HG03060 (cell line): ENCODE results near the gene MANF.
"Not testable (repeated sequence)": the region's sequence is repeated elsewhere in the genome, so short reads cannot be mapped to it uniquely, and the experiment has no call there.

ENCODE experiments used
- ATAC-seq: cut with Tn5 transposase; IDR thresholded peaks from one replicate; pipeline ENCODE4 v1.9.1; 2021; ENCODE audit warnings: low read depth, moderate number of reproducible peaks; ENCODE audit not compliant: unreplicated experiment

MANF gene

GRCh38 chr3:51384726-51385473, at the start of gene MANF:
MANF (plus strand) TSS chr3:51385291; CDS start chr3:51385343, 52 bp downstream.
- peak; percentile 75 for ATAC-seq

DNA sequence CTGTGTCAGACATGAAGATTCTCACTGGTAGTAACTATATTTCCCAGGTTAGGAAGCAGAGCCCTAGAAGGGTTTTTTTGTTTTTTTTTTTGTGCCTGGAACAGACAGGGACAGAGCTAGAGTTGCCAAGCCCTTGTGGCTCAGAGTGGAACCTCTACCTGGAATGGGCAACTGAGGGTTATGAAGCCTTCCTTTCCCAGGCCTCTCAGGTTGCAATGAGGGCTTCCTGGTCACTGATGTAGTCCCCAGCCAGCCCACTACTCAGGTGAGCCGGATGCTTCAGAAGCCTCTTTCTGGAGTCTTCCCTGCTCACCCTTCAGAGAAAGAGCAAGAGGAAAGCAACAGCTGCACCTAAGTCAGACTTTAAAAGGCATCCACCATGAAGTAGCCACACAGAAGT, 48.8 kb upstream of the MANF start:
- ATAC-seq, result no peak

- no peak for ATAC-seq
Observed at GRCh38 chr3:51337666-51338065, 47.4 kb upstream of the MANF start.

DNA sequence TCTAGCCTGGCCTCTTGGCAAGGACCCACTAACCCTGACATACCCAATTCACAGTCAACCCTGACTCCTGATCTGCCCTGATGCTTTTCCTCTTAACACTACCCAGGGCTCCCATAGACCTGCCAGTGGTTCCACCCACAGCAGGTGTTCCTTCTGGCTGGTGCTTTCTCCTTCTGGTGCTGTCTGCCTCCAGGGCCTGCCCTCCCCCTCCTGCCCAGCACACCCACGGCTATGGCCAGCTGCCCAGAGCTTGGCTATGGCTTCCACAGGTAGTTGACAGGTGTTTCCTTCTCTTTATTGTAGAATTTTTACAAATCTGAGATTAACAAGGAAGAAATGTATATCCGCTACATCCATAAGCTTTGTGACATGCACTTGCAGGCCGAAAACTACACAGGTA, 46.5 kb upstream of the MANF start:
- ATAC-seq, result no peak

DNA sequence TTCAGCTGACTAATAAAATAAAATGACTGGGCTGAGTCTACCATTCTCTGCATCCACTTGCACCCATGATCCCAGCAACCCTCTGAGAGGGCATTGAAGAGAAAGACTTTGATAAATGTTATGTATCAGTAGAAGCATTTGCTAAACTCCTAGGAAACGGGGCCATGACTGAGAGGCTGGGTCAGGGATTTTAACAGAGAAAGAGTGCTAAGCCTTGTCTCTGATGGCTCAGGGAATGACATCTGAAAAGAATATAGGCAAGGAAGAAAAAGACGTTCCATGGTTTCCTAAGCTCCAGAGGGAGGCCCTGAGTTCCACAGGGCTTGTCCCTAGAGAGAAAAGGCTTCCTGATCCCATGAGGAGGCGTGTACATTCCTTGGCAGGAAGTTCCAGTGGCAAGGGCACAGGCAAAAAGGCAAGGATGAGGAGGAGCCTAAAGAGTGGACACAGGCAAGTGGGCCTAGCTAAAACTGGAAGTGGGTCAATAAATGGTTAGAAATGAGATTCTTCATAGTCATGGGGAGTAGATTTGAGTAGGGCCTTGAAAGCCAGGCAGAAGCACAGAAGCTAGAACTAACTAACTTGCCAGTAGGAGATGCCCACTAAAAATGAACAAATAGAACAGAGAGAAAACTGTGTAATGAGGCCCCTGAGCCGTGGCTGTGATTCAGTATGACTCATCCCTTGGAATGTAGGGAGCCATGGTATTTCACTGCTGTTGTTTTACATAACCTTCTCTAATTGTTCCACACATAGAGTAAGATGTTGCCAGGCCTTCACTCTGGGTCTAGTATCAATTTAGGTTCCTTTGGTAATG, 44.9 kb upstream of the MANF start:
- no peak for ATAC-seq

DNA sequence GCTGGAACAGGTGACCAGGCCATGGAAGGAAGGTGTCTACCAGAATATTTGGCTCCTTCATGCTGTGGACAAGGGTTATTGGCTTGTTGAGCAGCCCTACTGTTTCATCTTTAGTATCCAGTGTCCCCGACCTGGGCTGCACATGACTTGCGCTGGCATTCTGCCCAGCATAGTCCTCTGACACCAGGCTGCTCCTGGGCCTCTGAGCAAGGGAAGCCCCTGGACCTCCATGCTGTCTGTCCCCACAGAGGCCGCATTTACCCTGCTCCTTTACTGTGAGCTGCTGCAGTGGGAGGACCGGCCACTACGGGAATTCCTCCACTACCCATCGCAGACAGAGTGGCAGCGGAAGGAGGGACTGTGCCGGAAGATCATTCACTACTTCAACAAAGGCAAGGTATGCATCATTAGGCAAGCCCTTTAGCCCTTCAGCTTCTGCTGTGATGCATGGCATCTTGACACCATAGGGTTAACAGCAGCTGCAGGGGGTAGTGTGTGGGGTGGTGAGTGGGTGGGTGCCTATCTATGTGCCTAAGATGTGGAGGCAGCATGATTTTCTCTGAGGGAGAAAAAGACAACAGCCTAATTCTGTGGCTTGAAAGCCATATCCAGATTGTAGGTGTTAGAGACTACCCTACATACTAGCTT, 44.0 kb upstream of the MANF start:
- no peak for ATAC-seq

GRCh38 chr3:51343918-51344687, 41.0 kb upstream of the MANF start:
- ATAC-seq, result no peak

DNA sequence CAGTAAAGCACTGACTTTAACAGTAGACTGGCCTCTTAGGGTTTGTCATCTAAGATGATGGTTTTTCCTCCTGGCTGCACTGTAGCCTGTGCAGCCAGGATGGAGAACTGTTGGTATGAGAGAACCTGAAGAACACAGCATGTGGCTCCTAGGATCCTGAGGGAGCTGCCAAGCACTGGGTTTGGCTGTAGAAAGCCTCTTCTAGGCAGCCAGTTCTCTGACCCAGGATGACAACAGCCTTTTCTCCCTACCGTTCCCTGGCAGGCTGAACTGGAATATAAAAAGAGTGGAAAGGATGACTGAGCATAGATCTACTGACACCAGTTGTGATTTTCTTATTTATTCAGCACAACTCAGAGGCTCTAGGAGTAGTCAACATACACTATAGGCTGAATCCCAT, 34.3 kb upstream of the MANF start:
- ATAC-seq, result no peak

DNA sequence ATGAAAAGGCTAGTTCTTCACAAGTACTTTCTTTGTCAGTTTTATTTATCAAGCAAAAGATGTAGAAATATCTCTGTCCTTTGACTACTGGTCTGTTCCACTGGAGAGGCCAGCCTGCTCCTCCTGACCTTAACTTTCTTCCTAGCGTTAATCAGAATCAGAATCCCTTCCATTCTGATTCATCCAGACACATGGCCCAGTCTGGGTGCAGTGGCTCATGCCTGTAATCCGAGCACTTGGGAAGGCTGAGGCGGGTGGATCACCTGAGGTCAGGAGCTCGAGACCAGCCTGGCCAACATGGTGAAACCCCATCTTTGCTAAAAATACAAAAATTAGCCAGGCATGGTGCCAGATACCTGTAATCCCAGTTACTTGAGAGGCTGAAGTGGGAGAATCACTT, 32.0 kb upstream of the MANF start:
- ATAC-seq, result no peak

- ATAC-seq, result no peak
Observed at GRCh38 chr3:51353691-51354090, 31.4 kb upstream of the MANF start.

DNA sequence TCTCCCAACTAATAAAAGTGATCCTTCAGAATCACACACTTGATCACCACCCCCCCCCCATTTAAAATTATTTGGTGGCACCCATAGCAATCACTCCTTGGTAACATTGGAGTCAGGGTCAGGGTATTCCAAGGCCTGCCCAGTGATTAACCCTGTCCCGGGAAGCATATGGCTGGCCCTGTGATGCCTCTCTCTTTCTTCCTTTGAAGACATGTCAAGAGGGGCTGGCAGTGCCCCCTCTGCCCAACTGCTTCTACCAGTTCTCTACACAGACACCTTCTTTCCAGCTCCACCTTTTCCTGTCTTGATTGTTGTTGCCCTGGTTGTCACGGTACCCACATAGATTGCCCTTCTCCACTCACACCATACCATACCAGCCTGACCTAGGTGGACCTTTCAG, 30.9 kb upstream of the MANF start:
- no peak for ATAC-seq

- no peak for ATAC-seq
Observed at GRCh38 chr3:51354731-51355615, 30.1 kb upstream of the MANF start.

DNA sequence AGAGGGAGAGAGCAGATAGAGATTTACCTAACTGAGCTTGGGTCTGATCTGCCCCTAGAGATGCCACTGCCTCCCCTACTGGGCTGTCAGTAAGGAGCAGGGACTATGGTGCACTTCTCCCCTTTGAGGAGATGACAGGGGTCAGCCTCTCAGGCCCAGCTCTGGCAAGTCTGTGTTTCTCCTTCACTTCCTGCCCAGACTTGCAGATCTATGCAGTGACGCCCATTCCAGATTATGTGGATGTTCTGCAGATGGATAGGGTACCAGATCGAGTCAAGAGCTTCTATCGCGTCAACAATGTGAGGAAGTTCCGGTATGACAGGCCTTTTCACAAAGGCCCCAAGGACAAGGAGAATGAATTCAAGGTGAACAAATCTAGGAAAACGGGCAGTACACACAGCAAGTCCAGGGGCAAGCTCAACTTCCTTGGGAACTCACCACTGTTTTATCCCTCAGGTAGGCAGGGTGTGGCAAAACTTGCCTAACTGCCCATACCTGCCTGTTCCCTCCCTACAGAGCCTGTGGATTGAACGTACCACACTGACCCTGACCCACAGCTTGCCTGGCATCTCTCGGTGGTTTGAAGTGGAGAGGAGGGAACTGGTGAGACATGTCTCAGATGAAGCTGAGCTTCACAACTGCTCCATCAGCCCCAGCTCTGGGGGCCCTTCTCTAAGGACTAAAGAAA, 29.1 kb upstream of the MANF start:
- no peak for ATAC-seq

- no peak for ATAC-seq
Observed at GRCh38 chr3:51357856-51358255, 27.2 kb upstream of the MANF start.

DNA sequence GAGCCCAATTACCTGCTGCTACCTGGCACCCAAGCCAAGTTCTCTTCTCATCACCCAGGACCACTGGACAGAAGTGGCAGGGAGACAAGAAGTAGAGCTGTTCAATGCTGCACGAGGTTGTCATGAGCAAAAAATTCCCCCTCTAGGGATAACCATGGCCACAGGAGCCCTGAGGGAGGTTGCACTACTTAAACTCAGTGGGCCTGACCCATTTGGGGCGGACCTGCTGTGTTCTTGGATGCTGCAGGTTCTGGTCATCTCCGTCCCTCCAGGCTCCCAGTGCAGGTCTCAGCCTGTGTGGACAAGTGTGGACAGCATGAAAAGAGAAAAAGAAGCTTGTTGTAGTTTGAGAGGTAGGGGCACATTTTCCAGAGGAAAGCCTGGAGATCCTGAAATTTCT, 26.1 kb upstream of the MANF start:
- ATAC-seq, result no peak

GRCh38 chr3:51360806-51361205, 24.3 kb upstream of the MANF start:
- ATAC-seq, result no peak

GRCh38 chr3:51361746-51362145, 23.3 kb upstream of the MANF start:
- no peak for ATAC-seq

DNA sequence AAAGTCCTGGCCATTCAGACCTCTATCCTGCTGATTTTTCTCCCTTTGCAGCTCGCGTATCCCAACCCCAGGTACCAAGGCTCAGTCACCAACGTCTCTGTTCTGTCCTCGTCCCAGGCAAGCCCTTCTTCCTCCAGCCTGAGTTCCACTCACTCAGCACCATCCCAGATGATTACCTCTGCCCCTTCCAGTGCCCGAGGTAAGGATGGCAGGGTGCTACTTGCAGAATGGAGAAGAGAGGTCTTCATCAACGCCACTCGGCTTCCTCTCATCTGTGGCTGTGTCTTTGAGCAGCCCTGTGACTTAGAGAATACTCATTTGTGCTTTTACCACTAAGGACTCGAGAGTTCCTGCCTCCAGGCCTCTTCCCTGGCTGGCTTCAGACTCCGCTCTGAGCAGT, 22.6 kb upstream of the MANF start:
- ATAC-seq, result no peak

DNA sequence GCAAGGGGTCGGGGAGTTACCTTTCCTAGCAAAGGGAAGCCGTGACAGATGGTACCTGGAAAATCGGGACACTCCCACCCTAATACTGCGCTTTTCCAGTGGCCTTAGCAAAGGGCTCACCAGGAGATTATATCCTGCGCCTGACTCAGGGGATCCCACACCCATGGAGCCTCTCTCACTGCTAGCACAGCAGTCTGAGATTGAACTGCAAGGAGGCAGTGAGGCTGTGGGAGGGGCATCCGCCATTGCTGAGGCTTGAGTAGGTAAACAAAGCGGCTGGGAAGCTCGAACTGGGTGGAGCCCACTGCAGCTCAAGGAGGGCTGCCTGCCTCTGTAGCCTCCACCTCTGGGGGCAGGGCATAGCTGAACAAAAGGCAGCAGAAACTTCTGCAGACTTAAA, 16.8 kb upstream of the MANF start:
- not testable (repeated sequence) for ATAC-seq
